Suprapubic skin (tissue), 4 donors: ENCODE results near the gene CTNNA3. TPM values are rescaled to one million over a fixed set of nuclear protein-coding genes. Genes with fewer than 3 reads are reported as not detected.
"Not testable (repeated sequence)": the region's sequence is repeated elsewhere in the genome, so short reads cannot be mapped to it uniquely, and the experiment has no call there.

Experiments used
- DNase-seq, 2 donors: peaks; one replicate each; pipeline ENCODE4 v3.0.0-alpha.2; 2019; ENCODE audit warnings: low spot score in 2 of 2
- H3K27ac ChIP-seq: fragments of 200-600 bp; sonication (generic); one replicate; pipeline ENCODE4 v1.5.1; 2019
- H3K27me3 ChIP-seq: fragments of 200-600 bp; sonication (generic); one replicate; pipeline ENCODE4 v1.5.1; 2019
- H3K36me3 ChIP-seq: fragments of 200-600 bp; sonication (generic); one replicate; pipeline ENCODE4 v1.5.1; 2019
- H3K4me1 ChIP-seq: fragments of 200-600 bp; sonication (generic); one replicate; pipeline ENCODE4 v1.5.1; 2019
- H3K4me3 ChIP-seq: fragments of 200-600 bp; sonication (generic); one replicate; pipeline ENCODE4 v1.5.1; 2019; ENCODE audit warnings: mild to moderate bottlenecking
- H3K9me3 ChIP-seq: fragments of 200-600 bp; sonication (generic); one replicate; pipeline ENCODE4 v1.5.1; 2019
- CTCF ChIP-seq, 2 donors: fragments of 200-600 bp in 1 of 2; fragments of 450-650 bp in 1 of 2; sonication (generic) in 1 of 2; IDR thresholded peaks; one replicate each; pipeline ENCODE4 v1.5.1; 2016 to 2019; ENCODE audit warnings: antibody characterized with exemption in 2 of 2, mild to moderate bottlenecking in 1 of 2, moderate library complexity in 1 of 2
- EP300 ChIP-seq: sonication (generic); formaldehyde crosslinking; IDR thresholded peaks from one replicate; pipeline ENCODE4 v1.6.1; 2017; ENCODE audit warnings: antibody characterized with exemption
- POLR2A ChIP-seq, 2 donors: fragments of 450-650 bp; IDR thresholded peaks; one replicate each; pipeline ENCODE4 v1.6.1; 2017; ENCODE audit warnings: antibody characterized with exemption in 2 of 2, mild to moderate bottlenecking in 2 of 2, moderate library complexity in 2 of 2
- POLR2AphosphoS5 ChIP-seq, 3 donors: sonication (generic); formaldehyde crosslinking; IDR thresholded peaks; one replicate each; pipeline ENCODE4 v1.6.1; 2017; ENCODE audit warnings: antibody characterized with exemption in 3 of 3
- WGBS: methylation state at CpG from one replicate; pipeline ENCODE4 v1.1.5; 2018; 5-methylcytosine and 5-hydroxymethylcytosine counted together
- total RNA-seq, 4 donors: library from RNA; depleted of rRNA; stranded (reverse); fragments of >200 nt; gene quantifications; one replicate each; pipeline ENCODE4 v1.1.0, GENCODE V29; 2016

CTNNA3 gene
- total RNA-seq, 4 donors from 2014 or later, result 0.08 to 0.29 (median 0.21) TPM

- H3K36me3 ChIP-seq, result no peaks in the 10 kb centered on the region
- H3K9me3 ChIP-seq, result peaks cover 19% of the 10 kb centered on the region
- DNase-seq, result no peak
- no peaks in the 10 kb centered on the region for H3K27me3 ChIP-seq
- 79% methylated on average over 4 of the region's 4 CpGs for whole genome bisulfite sequencing
- H3K4me1 ChIP-seq, result no peaks in the 10 kb centered on the region
- TF ChIP-seq CTCF (IDR thresholded peaks at IDR 0.05) (no peak), EP300 (no peak), POLR2AphosphoS5 (IDR thresholded peaks at IDR 0.05) (no peak), POLR2A (IDR thresholded peaks at IDR 0.05) (no peak)
- no peak overlapping the region for H3K27ac ChIP-seq
- H3K4me3 ChIP-seq, result no peak overlapping the region
Measured at GRCh38 chr10:67438605-67439304, 257.2 kb downstream of the CTNNA3 start.

GRCh38 chr10:67433276-67433675 is 262.7 kb downstream of the CTNNA3 start:
- DNase-seq, result no peak
- H3K27ac ChIP-seq, result no peak overlapping the region
- TF ChIP-seq POLR2AphosphoS5 (IDR thresholded peaks at IDR 0.05) (no peak), CTCF (IDR thresholded peaks at IDR 0.05) (no peak), EP300 (no peak), POLR2A (IDR thresholded peaks at IDR 0.05) (no peak)
- no peaks in the 10 kb centered on the region for H3K36me3 ChIP-seq
- H3K4me3 ChIP-seq, result no peak overlapping the region
- no peaks in the 10 kb centered on the region for H3K27me3 ChIP-seq
- H3K4me1 ChIP-seq, result no peaks in the 10 kb centered on the region
- 71% methylated on average over 2 of the region's 2 CpGs for WGBS
- no peaks in the 10 kb centered on the region for H3K9me3 ChIP-seq

- DNase-seq, result no peak
- TF ChIP-seq CTCF (IDR thresholded peaks at IDR 0.05) (no peak), EP300 (no peak), POLR2AphosphoS5 (IDR thresholded peaks at IDR 0.05) (no peak), POLR2A (IDR thresholded peaks at IDR 0.05) (no peak)
- WGBS, result no CpG with 5 or more reads among the region's 3 CpGs
- Histone ChIP-seq H3K27ac (no peak overlapping the region), H3K4me3 (no peak overlapping the region), H3K36me3 (no peaks in the 10 kb centered on the region), H3K4me1 (no peaks in the 10 kb centered on the region), H3K9me3 (no peaks in the 10 kb centered on the region), H3K27me3 (no peaks in the 10 kb centered on the region)
Measured at GRCh38 chr10:67402620-67403019, 293.4 kb downstream of the CTNNA3 start.

- Histone ChIP-seq H3K36me3 (no peaks in the 10 kb centered on the region), H3K9me3 (no peaks in the 10 kb centered on the region), H3K4me1 (no peaks in the 10 kb centered on the region), H3K4me3 (no peak overlapping the region), H3K27ac (no peak overlapping the region), H3K27me3 (no peaks in the 10 kb centered on the region)
- DNase-seq, result no peak
- WGBS, result 15% methylated on average over 1 of the region's 1 CpG
- TF ChIP-seq POLR2AphosphoS5 (IDR thresholded peaks at IDR 0.05), result no peak
- no peak for TF ChIP-seq POLR2A (IDR thresholded peaks at IDR 0.05)
- TF ChIP-seq EP300, result no peak
- TF ChIP-seq CTCF (IDR thresholded peaks at IDR 0.05), result no peak
Measured at GRCh38 chr10:67401711-67402110, 294.3 kb downstream of the CTNNA3 start.

GRCh38 chr10:67386841-67387533 is 309.0 kb downstream of the CTNNA3 start:
- H3K4me1 ChIP-seq, H3K27ac ChIP-seq, H3K36me3 ChIP-seq, H3K9me3 ChIP-seq, H3K27me3 ChIP-seq, DNase-seq: not testable (repeated sequence)
- WGBS, result 29% methylated on average over 20 of the region's 33 CpGs
- peak overlapping the region; percentile 5 for H3K4me3 ChIP-seq
